ENCODE results near the gene SLC16A4.

- TF ChIP-seq CTCF (IDR thresholded peaks at IDR 0.05) (no peak), POLR2A (IDR thresholded peaks at IDR 0.05) (no peak)
These were observed 730 bp downstream of the SLC16A4 start for GRCh38 chr1:110390096-110390495.

All from stomach (tissue), 4 donors.